Measurements from ENCODE around the gene ITGAD.

ITGAD gene

GRCh38 chr16:31357324-31358109, 35.6 kb upstream of the ITGAD start:
- in situ Hi-C loops (cut with HindIII; ENCODE audit: low sequenced_read_pairs): no loop called here
- no peak for TF ChIP-seq CTCF (IDR thresholded peaks at IDR 0.05; ENCODE audit: low read depth, low read length)
- H3K4me3 ChIP-seq (ENCODE audit: low read depth, low read length): no peak overlapping the region
- DNase-seq (ENCODE audit: low read depth, low spot score): no peak

GRCh38 chr16:31360251-31360650, 32.9 kb upstream of the ITGAD start:
- DNase-seq (ENCODE audit: low read depth, low spot score): no peak
- in situ Hi-C loops (cut with HindIII; ENCODE audit: low sequenced_read_pairs): no loop called here
- H3K4me3 ChIP-seq (ENCODE audit: low read depth, low read length): no peak overlapping the region
- no peak for TF ChIP-seq CTCF (IDR thresholded peaks at IDR 0.05; ENCODE audit: low read depth, low read length)

GRCh38 chr16:31361201-31362110, 31.7 kb upstream of the ITGAD start:
- no peak for TF ChIP-seq CTCF (IDR thresholded peaks at IDR 0.05; ENCODE audit: low read depth, low read length)
- no peak for DNase-seq (ENCODE audit: low read depth, low spot score)
- in situ Hi-C loops (cut with HindIII; ENCODE audit: low sequenced_read_pairs): no loop called here
- H3K4me3 ChIP-seq (ENCODE audit: low read depth, low read length): no peak overlapping the region

- H3K4me3 ChIP-seq (ENCODE audit: low read depth, low read length): no peak overlapping the region
- DNase-seq (ENCODE audit: low read depth, low spot score): no peak
- in situ Hi-C loops (cut with HindIII; ENCODE audit: low sequenced_read_pairs): no loop called here
- no peak for TF ChIP-seq CTCF (IDR thresholded peaks at IDR 0.05; ENCODE audit: low read depth, low read length)
These were observed 30.4 kb upstream of the ITGAD start for GRCh38 chr16:31362476-31363405.

GRCh38 chr16:31363721-31364120, 29.4 kb upstream of the ITGAD start:
- in situ Hi-C loops (cut with HindIII; ENCODE audit: low sequenced_read_pairs): no loop called here
- TF ChIP-seq CTCF (IDR thresholded peaks at IDR 0.05; ENCODE audit: low read depth, low read length): no peak
- DNase-seq (ENCODE audit: low read depth, low spot score): no peak
- H3K4me3 ChIP-seq (ENCODE audit: low read depth, low read length): no peak overlapping the region

- no peak for DNase-seq (ENCODE audit: low read depth, low spot score)
- no peak overlapping the region for H3K4me3 ChIP-seq (ENCODE audit: low read depth, low read length)
- in situ Hi-C loops (cut with HindIII; ENCODE audit: low sequenced_read_pairs): no loop called here
- no peak for TF ChIP-seq CTCF (IDR thresholded peaks at IDR 0.05; ENCODE audit: low read depth, low read length)
These were observed 28.7 kb upstream of the ITGAD start for GRCh38 chr16:31364421-31364820.
